Progenitor cell of endocrine pancreas (in vitro differentiated cells): ENCODE data around the gene NKX2-4. TPM values are rescaled to one million over a fixed set of nuclear protein-coding genes. Genes with fewer than 3 reads are reported as not detected.
"Not testable (repeated sequence)": the region's sequence is repeated elsewhere in the genome, so short reads cannot be mapped to it uniquely, and the experiment has no call there.

Experiments used
- DNase-seq: peaks from one replicate; pipeline ENCODE4 v3.0.0; 2021; ENCODE audit warnings: low spot score; ENCODE audit not compliant: unreplicated experiment
- H3K27ac Mint-ChIP-seq: 2 replicates; pipeline ENCODE4 v1.8.0; 2021; ENCODE audit warnings: mild to moderate bottlenecking, moderate library complexity, mixed read lengths
- H3K27me3 Mint-ChIP-seq: 2 replicates; pipeline ENCODE4 v1.8.0; 2021; ENCODE audit warnings: mixed read lengths
- H3K36me3 Mint-ChIP-seq: 2 replicates; pipeline ENCODE4 v1.8.0; 2022; ENCODE audit warnings: mixed read lengths; ENCODE audit not compliant: insufficient read depth
- H3K4me1 Mint-ChIP-seq: 2 replicates; pipeline ENCODE4 v1.8.0; 2021; ENCODE audit warnings: low read depth, mixed read lengths
- H3K4me3 Mint-ChIP-seq: 2 replicates; pipeline ENCODE4 v1.8.0; 2021; ENCODE audit warnings: low read depth, mild to moderate bottlenecking, moderate library complexity, mixed read lengths
- H3K9me3 Mint-ChIP-seq: 2 replicates; pipeline ENCODE4 v1.8.0; 2021; ENCODE audit warnings: low read depth, mixed read lengths
- CTCF ChIP-seq: fragments of 200-600 bp; sonication (generic); IDR thresholded peaks from one replicate; pipeline ENCODE4 v1.5.0; 2021; ENCODE audit warnings: antibody characterized with exemption, mild to moderate bottlenecking; ENCODE audit not compliant: unreplicated experiment
- total RNA-seq: library from RNA; stranded (reverse); gene quantifications from 2 replicates; pipeline ENCODE4 v1.2.1, GENCODE V29; 2021

The NKX2-4 gene
- total RNA-seq, 1 donor from 2014 or later: not detected

- no peaks in the 10 kb centered on the region for H3K4me1 Mint-ChIP-seq
- DNase-seq: no peak
- H3K9me3 Mint-ChIP-seq: no peaks in the 10 kb centered on the region
- no peak overlapping the region for H3K27ac Mint-ChIP-seq
- no peak for TF ChIP-seq CTCF
- no peaks in the 10 kb centered on the region for H3K36me3 Mint-ChIP-seq
- H3K27me3 Mint-ChIP-seq: peaks cover 13% of the 10 kb centered on the region
- no peak overlapping the region for H3K4me3 Mint-ChIP-seq
Observed at GRCh38 chr20:21433329-21433890, 36.1 kb upstream of the NKX2-4 start.

GRCh38 chr20:21432911-21433310 is 35.6 kb upstream of the NKX2-4 start:
- Mint-ChIP-seq H3K27me3 (peaks cover 13% of the 10 kb centered on the region), H3K4me1 (no peaks in the 10 kb centered on the region), H3K27ac (no peak overlapping the region), H3K36me3 (no peaks in the 10 kb centered on the region), H3K4me3 (no peak overlapping the region), H3K9me3 (no peaks in the 10 kb centered on the region)
- no peak for TF ChIP-seq CTCF
- no peak for DNase-seq

DNA sequence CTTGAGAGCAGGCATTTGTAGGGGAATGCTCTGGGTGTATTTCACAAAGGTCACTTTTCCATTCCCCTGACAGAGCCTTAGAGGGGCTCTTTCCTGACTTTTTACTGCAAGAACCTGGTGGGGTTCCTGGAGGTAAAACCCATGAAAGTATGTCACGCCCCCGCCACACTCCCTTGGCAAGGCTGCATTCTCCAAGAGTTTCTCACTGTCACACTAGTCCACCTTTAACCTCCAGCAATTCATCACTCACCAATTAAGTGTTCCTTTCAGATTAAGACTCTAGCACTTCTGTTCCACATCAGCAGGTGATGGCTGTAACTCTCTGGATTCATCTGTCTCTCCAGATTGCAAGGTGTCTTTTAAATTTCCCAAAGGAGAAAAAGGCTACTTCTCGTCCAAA is 32.7 kb upstream of the NKX2-4 start:
- DNase-seq: no peak
- no peaks in the 10 kb centered on the region for H3K36me3 Mint-ChIP-seq
- H3K27ac Mint-ChIP-seq: no peak overlapping the region
- H3K4me1 Mint-ChIP-seq: no peaks in the 10 kb centered on the region
- no peak overlapping the region for H3K4me3 Mint-ChIP-seq
- peaks cover 4% of the 10 kb centered on the region for H3K9me3 Mint-ChIP-seq
- H3K27me3 Mint-ChIP-seq: peaks cover 16% of the 10 kb centered on the region
- no peak for TF ChIP-seq CTCF

- DNase-seq: no peak
- no peaks in the 10 kb centered on the region for H3K4me1 Mint-ChIP-seq
Observed at GRCh38 chr20:21424846-21425245, 27.5 kb upstream of the NKX2-4 start.

DNA sequence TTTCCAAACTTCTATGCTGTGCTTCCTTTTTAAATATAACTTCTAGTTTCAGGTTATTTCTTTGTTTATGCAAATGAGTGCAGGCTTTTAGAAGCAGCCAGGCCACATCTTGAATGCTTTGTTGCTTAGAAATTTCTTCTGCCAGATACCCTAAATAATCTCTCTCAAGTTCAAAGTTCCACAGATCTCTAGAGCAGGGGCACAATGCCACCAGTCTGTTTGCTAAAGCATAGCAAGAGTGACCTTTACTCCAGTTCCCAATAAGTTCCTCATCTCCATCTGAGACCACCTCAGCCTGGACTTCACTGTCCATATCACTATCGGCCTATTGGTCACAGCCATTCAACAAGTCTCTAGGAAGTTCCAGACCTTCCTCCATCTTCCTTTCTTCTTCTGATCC is 26.4 kb upstream of the NKX2-4 start:
- peaks cover 19% of the 10 kb centered on the region for H3K9me3 Mint-ChIP-seq
- H3K4me1 Mint-ChIP-seq, H3K4me3 Mint-ChIP-seq, H3K27me3 Mint-ChIP-seq, H3K36me3 Mint-ChIP-seq, DNase-seq, H3K27ac Mint-ChIP-seq: not testable (repeated sequence)

More at GRCh38 chr20:21424846-21425245, 27.5 kb upstream of the NKX2-4 start:
- Mint-ChIP-seq H3K27ac (no peak overlapping the region), H3K9me3 (peaks cover 19% of the 10 kb centered on the region), H3K27me3 (peaks cover 3% of the 10 kb centered on the region), H3K4me3 (no peak overlapping the region), H3K36me3 (peaks cover 1% of the 10 kb centered on the region)
- TF ChIP-seq CTCF: no peak

DNA sequence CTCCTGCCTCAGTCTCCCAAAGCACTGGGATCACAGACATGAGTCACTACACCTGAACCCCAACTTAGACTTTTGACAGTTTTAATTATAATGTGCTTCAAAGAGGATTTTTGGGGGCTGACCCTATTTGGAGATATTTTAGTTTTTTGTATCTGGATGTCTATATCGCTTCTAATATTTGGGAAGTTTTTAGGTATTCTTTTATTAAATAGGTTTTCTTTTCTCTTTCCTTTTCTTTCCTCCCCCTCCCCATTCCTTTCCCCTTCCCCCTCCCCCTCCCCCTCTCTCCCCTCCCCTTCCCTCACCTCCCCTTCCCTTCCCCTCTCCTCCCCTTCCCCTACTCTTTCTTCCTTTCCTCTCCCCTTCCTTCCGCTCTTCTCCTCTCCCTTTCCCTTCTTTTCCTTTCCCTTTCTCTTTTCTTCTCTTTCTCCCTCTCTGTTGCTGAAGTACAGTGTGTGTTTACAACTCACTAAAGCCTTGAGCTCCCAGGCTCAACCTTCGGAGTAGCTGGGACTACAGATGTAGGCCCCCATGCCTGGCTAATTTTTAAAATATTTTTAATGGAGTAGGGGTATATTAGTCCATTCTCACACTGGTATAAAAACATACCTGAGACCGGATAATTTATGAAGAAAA is 24.4 kb upstream of the NKX2-4 start:
- no peak for TF ChIP-seq CTCF
- peaks cover 16% of the 10 kb centered on the region for H3K27me3 Mint-ChIP-seq
- H3K36me3 Mint-ChIP-seq: peaks cover 1% of the 10 kb centered on the region
- no peaks in the 10 kb centered on the region for H3K4me1 Mint-ChIP-seq
- DNase-seq: no peak
- no peak overlapping the region for H3K27ac Mint-ChIP-seq
- H3K9me3 Mint-ChIP-seq: peaks cover 21% of the 10 kb centered on the region
- H3K4me3 Mint-ChIP-seq: no peak overlapping the region

DNA sequence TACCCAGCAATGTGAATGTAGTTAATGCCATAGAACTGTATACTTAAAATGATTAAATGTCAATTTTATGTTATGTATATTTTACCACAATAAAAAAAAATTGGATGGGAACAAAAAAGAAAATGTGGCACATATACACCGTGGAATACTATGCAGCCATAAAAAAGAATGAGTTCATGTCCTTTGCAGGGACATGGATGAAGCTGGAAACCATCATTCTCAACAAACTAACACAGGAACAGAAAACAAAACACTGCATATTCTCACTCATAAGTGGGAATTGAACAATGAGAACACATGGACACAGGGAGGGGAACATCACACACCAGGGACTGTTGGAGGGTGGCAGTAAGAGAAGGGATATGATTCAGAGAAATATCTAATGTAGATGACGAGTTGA is 21.8 kb upstream of the NKX2-4 start:
- H3K36me3 Mint-ChIP-seq, H3K4me3 Mint-ChIP-seq, H3K4me1 Mint-ChIP-seq, DNase-seq, H3K27ac Mint-ChIP-seq: not testable (repeated sequence)
- H3K9me3 Mint-ChIP-seq: peaks cover 15% of the 10 kb centered on the region
- peaks cover 31% of the 10 kb centered on the region for H3K27me3 Mint-ChIP-seq

DNA sequence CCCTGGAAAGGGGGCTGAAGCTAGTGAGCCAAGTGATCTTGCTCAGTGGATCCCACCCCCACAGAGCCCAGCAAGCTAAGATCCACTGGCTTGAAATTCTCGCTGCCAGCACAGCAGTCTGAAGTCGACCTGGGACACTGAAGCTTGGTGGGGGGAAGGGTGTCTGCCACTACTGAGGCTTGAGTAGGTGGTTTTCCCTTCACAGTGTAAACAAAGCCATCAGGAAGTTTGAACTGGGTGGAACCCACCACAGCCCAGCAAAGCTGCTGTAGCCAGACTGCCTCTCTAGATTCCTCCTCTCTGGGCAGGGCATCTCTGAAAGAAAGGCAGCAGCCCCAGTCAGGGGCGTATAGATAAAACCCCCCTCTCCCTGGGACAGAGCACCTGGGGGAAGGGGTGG is 16.7 kb upstream of the NKX2-4 start:
- H3K36me3 Mint-ChIP-seq, H3K27ac Mint-ChIP-seq, H3K4me3 Mint-ChIP-seq, H3K4me1 Mint-ChIP-seq, DNase-seq: not testable (repeated sequence)
- H3K9me3 Mint-ChIP-seq: peaks cover 21% of the 10 kb centered on the region
- peaks cover 34% of the 10 kb centered on the region for H3K27me3 Mint-ChIP-seq
